GM19099 (cell line): Measurements from ENCODE around the gene TOPAZ1.

Source experiments
- POLR2A ChIP-seq: IDR thresholded peaks from 3 replicates; pipeline ENCODE4 v1.6.1; 2011; ENCODE audit warnings: low read depth; ENCODE audit not compliant: insufficient read length; ENCODE audit errors: extremely low read depth

Gene TOPAZ1

DNA sequence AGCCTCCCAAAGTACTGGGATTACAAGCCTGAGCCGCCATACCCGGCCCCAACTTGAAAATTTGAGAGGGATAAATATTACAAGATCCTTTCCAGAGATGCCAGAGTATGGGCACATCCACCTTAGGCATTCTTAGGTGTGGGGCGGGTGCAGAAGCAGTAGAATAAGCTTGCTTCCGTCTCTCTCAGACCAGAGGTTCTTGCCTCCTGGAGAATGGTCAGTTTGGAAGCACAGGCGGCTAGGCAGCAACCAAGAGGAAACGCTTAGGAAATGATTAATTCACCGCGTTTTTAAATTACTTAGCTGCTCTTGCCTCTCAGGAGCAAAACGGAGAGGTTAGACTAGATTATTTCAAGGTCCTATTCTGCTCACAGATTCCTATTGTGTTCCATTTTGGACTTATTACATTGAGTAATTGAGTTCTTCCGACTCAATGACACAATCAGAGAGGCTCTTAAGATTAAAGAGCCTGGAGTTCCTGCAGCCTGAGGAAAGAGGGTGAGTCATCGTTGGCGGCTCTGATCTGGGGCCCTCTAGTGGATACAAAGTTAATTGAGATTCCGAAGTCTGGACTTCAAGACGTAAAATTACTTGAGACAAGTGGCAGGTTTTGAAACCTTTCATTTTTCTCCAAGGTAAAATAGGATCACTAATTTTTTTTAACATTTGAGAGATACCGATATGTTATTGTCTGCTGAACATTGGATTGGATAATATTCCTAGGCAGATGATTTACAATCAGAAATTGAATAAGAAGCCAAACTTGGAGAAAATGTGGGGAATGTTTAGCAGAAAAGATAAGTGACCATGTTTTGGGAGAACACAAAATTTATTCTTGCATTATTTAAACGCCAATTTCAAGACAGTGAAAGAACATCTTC lies 5.8 kb upstream of the TOPAZ1 start:
- TF ChIP-seq POLR2A: no peak

DNA sequence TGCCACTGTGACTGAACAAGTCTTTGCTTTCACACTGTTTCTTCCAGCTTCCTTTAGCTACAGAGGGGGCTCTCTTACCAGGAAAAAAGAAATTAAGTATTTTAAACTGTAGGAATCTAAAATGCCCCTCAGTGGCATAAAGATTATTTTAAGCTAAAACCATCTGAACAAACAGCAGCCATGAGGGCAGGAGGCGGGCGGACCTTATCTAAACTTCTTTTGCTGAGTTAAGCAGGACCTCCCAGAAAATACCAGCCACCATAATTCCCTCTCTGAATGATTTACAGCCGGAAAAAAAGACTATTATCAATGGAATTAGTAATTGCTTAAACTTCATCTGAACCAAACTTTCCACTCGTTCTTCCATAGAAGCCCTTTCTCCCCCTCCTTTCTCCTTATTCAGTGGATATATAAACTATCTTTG lies 5.2 kb upstream of the TOPAZ1 start:
- no peak for TF ChIP-seq POLR2A

DNA sequence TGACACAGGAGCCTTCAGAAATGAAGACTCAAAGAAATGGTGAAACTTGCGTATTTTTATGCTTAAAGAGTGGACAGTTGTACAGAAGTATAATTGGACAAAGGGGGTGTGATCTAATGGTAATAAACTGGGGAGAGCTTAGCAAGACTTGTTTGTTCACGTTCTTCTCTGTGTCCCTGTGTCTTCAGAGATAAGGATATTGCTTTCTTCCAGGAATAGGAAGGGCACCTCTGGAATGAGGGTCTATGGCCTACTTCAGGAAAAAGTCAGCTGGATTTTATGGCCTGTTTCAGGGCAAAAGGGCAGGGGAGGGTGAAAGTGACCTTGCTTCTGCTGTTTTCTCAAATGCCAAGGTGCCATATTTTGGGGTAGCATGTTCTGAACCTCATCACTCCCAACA lies 4.5 kb upstream of the TOPAZ1 start:
- TF ChIP-seq POLR2A: no peak

DNA sequence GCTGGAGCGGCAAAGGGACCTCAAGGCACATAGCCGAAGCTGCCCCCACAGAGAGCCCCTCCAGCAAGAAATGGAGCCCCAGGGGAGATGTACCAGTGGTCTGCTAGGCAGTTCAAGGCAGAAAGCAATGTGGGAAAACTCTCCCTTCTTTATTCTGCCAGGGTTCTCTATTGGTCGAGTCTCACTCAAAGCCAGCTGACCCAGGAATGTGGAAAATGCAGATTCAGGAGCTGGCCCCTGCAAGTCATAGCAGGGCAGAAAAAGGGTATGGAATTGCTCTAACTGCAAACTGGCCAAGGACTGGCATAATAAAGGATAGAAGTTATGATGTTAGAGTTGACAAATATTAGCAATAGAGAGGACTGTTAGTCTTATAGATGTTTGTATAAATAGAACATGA lies 4.0 kb upstream of the TOPAZ1 start:
- TF ChIP-seq POLR2A: no peak

DNA sequence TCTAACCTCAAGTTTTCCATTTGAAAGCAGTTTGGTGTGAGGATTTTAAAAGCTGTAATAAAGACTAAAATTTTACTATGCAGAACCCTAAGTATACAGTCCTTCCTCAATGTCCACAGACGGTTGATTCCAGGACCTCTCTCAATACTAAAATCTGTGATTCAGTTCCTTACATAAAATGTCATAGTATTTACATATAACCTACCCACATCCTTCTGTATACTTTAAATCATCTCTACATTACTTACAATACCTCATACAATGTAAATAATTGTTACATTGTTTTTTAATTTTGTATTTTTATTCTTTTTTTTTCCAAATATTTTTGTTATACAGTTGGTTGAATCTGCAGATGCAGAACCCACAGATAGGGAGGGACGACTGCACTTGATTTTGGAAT lies 2.8 kb upstream of the TOPAZ1 start:
- no peak for TF ChIP-seq POLR2A

DNA sequence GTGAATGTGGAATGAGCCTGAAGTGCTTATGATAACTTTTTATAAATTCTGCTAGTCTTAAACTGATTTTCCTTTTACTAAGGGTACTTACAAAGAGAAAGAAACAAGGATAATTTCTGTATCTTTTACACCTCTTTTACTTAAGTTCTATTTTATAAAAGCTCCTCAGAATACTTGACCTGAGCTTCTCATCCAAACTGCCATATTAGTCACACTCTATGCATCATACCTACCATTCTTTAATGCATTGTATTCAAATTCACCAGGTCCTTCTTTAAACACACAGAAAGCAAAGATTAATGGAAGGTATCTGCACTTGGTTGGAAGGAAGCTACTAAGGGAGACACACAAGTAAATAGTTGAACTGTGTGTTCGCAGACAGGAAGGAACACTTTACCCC lies 1.6 kb upstream of the TOPAZ1 start:
- TF ChIP-seq POLR2A: no peak

DNA sequence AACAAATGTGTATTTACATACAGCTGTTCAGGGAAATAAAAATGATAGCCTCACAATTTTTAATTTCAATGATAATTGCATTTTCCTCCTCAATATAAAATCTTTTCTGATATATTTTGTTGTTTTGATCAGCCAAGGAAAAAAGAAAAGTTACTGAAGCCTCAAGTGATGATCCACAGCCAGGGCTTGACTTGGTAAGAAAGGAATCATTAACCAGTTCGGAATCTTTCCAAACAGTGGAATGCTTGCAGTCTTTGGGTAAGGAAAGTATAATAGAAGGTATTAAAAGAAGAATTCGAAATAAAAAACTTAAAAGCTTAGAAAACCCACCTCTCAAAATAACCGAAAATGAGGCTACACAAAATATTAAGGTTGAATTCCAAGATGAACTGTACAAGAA lies 1.0 kb downstream of the TOPAZ1 start:
- TF ChIP-seq POLR2A: no peak

DNA sequence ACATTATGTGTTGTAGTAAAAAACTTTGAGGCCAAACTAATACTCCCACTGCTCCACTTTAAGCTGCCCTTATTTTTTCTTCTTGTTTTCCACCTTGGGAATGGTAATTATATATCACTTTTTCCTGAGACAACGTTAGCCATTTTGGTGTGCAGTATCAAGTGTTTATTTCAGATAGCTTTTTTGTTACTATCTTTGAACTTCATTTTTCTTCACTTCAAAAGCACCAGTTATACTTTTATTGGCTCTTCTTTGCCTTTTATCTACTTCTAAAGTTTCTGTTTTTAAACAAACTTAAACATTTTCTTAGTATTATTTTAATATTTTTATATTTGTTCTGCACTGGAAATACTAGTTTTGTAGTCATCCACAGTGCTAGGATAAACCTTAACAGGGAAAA lies 6.5 kb downstream of the TOPAZ1 start:
- TF ChIP-seq POLR2A: no peak

DNA sequence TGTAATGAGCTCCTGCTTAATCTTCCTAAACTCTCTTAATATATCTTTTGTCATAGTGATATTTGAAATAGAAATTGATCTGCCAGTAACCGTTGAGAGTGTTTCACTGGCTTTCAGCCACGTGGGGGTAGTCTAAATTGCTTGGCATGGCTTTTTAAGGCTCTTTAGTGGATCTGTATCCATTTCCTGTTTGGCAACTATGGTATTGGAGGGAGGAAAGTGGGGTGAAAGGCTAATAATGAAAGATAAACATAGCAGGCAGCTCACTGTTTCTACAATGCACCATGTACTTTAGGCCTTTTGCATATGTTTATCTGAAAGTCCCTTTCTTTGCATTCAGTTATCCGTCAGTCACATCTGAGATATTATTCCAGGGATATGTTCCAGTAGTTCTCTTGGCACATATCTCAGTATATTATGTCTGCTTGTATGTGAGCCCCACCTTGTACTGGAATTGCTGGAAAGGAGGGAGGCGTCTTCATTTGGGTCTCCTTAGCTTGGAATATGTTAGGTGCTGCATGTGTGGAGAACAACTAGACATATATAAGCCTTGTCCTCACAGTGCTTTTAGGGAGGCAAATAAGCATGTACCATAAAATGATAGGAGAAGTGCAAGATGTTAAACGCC lies 10.8 kb downstream of the TOPAZ1 start:
- TF ChIP-seq POLR2A: no peak

DNA sequence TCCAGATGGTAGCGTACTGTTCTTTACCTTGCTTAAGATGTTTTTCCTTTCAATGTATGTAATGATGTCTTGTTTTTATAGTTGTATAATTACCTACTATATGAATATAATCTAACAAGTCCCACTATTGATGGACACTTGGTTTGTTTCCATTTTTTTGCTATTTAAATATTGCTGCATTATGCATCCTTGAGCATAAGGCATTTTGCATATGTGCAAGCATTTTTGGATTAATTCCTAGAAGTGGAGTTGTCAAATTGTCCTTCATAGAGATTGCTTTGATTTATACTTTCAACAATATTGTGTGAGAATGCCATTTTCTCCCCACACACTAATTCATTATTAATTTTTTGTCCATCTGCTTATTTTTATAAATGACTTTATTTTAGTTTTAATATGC lies 17.7 kb downstream of the TOPAZ1 start:
- TF ChIP-seq POLR2A: no peak

DNA sequence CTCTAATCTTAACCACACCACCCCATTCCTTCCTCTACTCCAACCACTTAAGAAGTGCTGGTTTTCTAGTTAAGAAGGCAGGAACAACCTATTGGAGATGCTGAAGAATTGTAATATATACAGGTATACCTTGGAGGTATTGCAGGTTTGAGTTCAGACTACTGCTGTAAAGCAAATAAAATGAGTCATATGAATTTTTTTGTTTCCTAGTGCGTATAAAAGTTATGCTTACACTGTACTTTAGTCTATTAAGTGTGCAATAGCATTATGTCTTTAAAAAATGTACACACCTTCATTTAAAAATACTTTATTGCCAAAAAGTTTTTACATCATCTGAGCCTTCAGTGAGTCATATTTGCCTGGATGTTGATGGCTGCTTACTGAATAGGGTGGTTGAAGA lies 22.5 kb downstream of the TOPAZ1 start:
- TF ChIP-seq POLR2A: no peak

DNA sequence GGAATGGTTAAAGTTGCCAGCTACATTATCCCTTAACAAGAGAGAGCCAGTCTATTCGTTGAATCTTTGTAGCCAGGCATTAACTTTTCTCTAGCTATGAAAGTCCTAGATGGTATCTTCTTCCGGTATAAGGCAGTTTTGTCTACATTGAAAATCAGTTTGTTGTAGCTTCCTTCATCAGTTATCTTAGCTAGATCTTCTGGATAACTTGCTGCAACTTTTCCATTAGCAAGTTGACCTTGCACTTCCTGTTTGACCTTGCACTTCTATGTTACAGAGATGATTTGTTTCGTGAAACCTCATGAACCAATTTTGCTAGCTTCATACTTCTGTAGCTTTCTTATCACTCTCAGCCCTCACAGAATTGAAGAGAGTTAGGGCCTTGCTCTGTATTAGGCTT lies 24.1 kb downstream of the TOPAZ1 start:
- no peak for TF ChIP-seq POLR2A

DNA sequence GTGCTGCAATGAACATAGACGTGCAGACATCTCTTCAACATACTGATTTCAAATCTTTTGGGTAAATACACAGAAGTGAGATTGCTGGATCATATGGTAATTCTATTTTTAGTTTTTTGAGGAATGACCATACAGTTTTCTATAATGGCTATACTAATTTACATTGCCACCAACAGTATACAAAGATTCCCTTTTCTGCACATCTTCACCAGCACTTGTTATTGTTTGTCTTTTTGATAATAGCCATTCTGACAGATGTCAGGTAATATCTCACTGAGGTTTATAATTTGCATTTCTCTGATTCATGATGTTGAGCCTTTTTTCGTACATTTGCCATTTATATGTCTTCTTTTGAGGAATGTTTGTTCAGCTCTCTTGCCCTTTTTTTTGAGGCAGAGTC lies 30.5 kb downstream of the TOPAZ1 start:
- no peak for TF ChIP-seq POLR2A

DNA sequence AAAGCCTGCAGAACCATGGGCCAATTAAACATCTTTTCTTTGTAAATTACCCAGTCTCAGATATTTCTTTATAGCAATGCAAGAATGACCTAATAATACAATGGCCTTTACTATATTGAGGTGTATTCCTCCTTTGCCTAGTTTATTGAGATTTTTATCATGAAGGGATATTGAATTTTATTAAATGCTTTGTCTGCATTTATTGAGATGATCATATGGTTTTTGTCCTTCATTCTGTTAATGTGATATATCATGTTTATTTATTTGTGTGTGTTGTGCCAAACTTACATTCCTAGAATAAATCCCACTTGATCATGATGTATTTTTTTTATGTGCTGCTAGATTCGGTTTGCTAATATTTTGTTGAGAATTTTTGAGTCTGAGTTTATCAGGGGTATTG lies 36.2 kb downstream of the TOPAZ1 start:
- no peak for TF ChIP-seq POLR2A

DNA sequence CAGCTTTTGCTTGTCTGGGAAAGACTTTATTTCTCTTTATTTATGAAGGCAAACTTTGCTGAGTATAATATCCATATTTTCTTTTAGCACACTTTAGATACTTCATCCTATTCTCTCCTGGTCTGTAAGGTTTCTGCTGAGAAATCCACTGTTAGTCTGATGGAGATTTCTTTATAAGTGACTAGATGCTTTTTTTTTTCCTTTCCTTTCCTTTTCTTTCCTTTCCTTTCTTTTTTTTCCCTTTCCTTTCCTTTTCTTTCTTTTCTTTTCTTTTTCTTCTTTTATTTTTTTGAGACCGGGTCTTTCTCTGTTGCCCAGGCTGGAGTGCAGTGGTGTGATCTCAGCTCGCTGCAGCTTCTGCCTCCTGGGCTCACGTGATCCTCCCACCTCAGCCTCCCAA lies 38.4 kb downstream of the TOPAZ1 start:
- no peak for TF ChIP-seq POLR2A

DNA sequence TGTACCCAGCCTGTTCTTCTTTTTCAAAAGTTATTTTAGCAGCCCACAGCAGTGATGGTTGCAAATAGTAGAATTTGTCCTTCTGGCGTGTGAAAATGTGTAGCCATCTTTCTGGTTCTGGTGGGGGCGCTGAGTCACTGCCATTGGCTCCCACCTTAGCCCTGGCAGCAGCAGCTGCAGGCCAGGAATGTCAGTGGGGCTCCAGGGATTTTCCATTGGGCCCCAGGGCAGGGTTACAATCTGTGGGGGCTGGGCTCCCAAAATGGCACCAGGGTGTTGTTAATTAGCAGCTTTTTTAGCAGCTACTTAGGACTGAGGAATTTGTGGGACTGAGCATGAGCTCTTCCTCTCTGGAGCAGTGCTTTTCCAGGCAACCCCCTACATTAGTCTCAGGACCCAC lies 38.9 kb downstream of the TOPAZ1 start:
- TF ChIP-seq POLR2A: no peak

DNA sequence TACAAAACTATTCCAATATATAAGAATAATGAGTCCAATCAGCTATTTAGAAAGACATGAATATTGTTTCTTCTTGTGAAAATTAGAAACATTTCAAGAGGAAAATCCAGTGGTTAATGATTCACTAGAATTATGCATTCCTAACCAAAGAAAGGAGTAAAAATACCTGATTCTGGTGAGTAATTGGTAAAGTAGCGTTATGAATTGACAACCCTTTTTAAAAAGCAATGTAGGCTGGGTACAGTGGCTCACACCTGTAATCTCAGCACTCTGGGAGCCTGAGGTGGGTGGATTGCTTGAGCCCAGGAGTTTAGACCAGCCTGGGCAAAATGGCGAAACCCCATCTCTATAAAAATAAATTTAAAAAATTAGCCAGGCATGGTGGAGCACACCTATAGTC lies 43.3 kb downstream of the TOPAZ1 start:
- no peak for TF ChIP-seq POLR2A

DNA sequence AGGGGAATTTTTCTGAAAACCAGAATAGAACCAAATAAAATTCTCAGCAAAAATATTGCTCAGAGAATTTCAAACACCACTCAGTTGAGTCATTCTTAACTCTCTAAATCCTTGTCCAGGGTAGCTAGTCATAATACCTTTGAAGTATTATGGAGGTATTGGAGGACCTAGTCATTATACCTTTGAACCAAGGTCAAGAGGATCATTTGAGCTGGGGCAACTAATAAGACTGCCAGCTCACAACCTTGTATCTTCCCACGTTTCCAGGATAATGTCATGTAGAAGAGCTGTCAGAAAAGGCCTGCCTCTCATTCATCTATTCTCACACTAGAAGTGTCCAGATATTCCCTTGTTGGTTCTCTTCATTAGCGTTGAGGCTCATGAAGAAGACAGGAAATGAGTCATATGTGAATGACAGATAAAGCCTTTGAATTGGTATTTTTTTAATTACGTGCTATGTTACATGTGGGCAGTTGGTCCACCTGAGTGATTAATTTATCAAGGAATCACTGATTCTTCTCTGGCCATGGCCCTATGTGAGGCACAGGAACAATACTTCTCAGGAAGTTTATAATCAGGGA lies 48.3 kb downstream of the TOPAZ1 start:
- TF ChIP-seq POLR2A: no peak
